H1 (cell line): ENCODE data around the gene GHRHR. TPM values are rescaled to one million over a fixed set of nuclear protein-coding genes. Genes with fewer than 3 reads are reported as not detected.

Source experiments
- CTCF ChIA-PET: fragments of 300-600 bp; sonication (Branson Sonifier 250); formaldehyde crosslinking; loops from one replicate; lab custom pipeline; 2021; ENCODE audit not compliant: partially characterized antibody; lab: Charles Lee
- POLR2A ChIA-PET: fragments of 300-600 bp; sonication (Branson Sonifier 250); formaldehyde crosslinking; loops from one replicate; lab custom pipeline; 2021; ENCODE audit warnings: inconsistent platforms; ENCODE audit not compliant: partially characterized antibody; lab: Charles Lee
- DNase-seq, 2 experiments: peaks; one replicate each; pipeline versions ENCODE4 v3.0.0 to v3.0.0-alpha.2; 2010 to 2022; ENCODE audit warnings: low spot score in 2 of 2, low read depth in 1 of 2, mixed read lengths in 1 of 2
- FAIRE-seq: peaks from 2 replicates; lab custom pipeline; 2011; peaks lifted over from hg19 to GRCh38; lab: Jason Lieb, UNC
- H2AFZ ChIP-seq: 2 replicates; pipeline ENCODE4 v1.8.1; 2012; ENCODE audit warnings: low read length, inconsistent platforms
- H2AK5ac ChIP-seq: 2 replicates; pipeline ENCODE4 v1.6.1; 2013; ENCODE audit warnings: low read depth, low read length
- H2BK120ac ChIP-seq: replicated peaks from 2 replicates; pipeline ENCODE3; 2013; ENCODE audit warnings: low read depth, low read length, inconsistent platforms
- H2BK12ac ChIP-seq: 2 replicates; pipeline ENCODE4 v1.6.1; 2013; ENCODE audit warnings: low read depth, low read length
- H2BK15ac ChIP-seq: 2 replicates; pipeline ENCODE4 v1.6.1; 2013; ENCODE audit warnings: low read length
- H2BK20ac ChIP-seq: 2 replicates; pipeline ENCODE4 v1.6.1; 2013; ENCODE audit warnings: low read length
- H2BK5ac ChIP-seq: 2 replicates; pipeline ENCODE4 v1.6.1; 2013; ENCODE audit warnings: low read depth, low read length
- H3K14ac ChIP-seq: 2 replicates; pipeline ENCODE4 v1.6.1; 2013; ENCODE audit warnings: inconsistent platforms; ENCODE audit not compliant: insufficient read length
- H3K18ac ChIP-seq: 2 replicates; pipeline ENCODE4 v1.6.1; 2013; ENCODE audit warnings: low read length; ENCODE audit errors: extremely low read depth
- H3K23ac ChIP-seq: 2 replicates; pipeline ENCODE4 v1.6.1; 2013; ENCODE audit warnings: inconsistent platforms; ENCODE audit not compliant: insufficient read length
- H3K23me2 ChIP-seq: 2 replicates; pipeline ENCODE4 v1.6.1; 2013; ENCODE audit warnings: low read depth, low read length
- H3K27ac ChIP-seq: 2 replicates; pipeline ENCODE4 v1.6.1; 2011; ENCODE audit warnings: low read depth, low read length, inconsistent platforms
- H3K27me3 ChIP-seq, 4 experiments: replicated peaks in 1 of 4; 1 replicate in 1 of 4; 2 replicates in 3 of 4; pipeline versions ENCODE4 v1.6.1 to v1.8.1; 2011 to 2013; ENCODE audit warnings: low read length in 3 of 4, mild to moderate bottlenecking in 3 of 4, inconsistent platforms in 2 of 4, mixed read lengths in 2 of 4, moderate library complexity in 1 of 4; ENCODE audit not compliant: control insufficient read depth in 3 of 4, insufficient read depth in 3 of 4; ENCODE audit errors: extremely low read depth in 1 of 4
- H3K36me3 ChIP-seq, 4 experiments: 2 replicates each; pipeline versions ENCODE4 v1.6.1 to v1.8.1; 2011 to 2013; ENCODE audit warnings: mild to moderate bottlenecking in 4 of 4, low read length in 3 of 4, moderate library complexity in 2 of 4, control low read depth in 1 of 4, inconsistent platforms in 1 of 4; ENCODE audit not compliant: insufficient read depth in 4 of 4, control insufficient read depth in 2 of 4
- H3K4ac ChIP-seq: replicated peaks from 2 replicates; pipeline ENCODE3; 2013; ENCODE audit warnings: low read length, low read depth, mixed read lengths, inconsistent platforms; ENCODE audit not compliant: insufficient read length
- H3K4me1 ChIP-seq, 4 experiments: replicated peaks in 1 of 4; 1 replicate in 1 of 4; 2 replicates in 3 of 4; pipeline versions ENCODE4 v1.6.1 to v1.8.1; 2011 to 2013; ENCODE audit warnings: low read length in 3 of 4, inconsistent platforms in 2 of 4, mixed read lengths in 1 of 4; ENCODE audit not compliant: insufficient read depth in 4 of 4, control insufficient read depth in 3 of 4
- H3K4me2 ChIP-seq, 2 experiments: 2 replicates each; pipeline versions ENCODE4 v1.6.1 to v1.8.1; 2011 to 2013; ENCODE audit warnings: low read depth in 2 of 2, low read length in 2 of 2, control low read depth in 1 of 2, inconsistent platforms in 1 of 2, mild to moderate bottlenecking in 1 of 2; ENCODE audit not compliant: insufficient read depth in 1 of 2
- H3K4me3 ChIP-seq, 4 experiments: fragments of 200-600, 300-600 bp in 1 of 4; sonication (generic), shearing (Covaris generic), sonication (Bioruptor Twin) in 1 of 4; 2 replicates each; pipeline versions ENCODE4 v1.5.1 to v1.8.1; 2011 to 2016; ENCODE audit warnings: low read length in 4 of 4, low read depth in 3 of 4, control low read depth in 2 of 4, inconsistent platforms in 2 of 4, mild to moderate bottlenecking in 2 of 4, mixed read lengths in 1 of 4, moderate library complexity in 1 of 4; ENCODE audit not compliant: insufficient read depth in 2 of 4; ENCODE audit errors: extremely low read depth in 1 of 4
- H3K56ac ChIP-seq: replicated peaks from 2 replicates; pipeline ENCODE3; 2013; ENCODE audit warnings: low read depth, mild to moderate bottlenecking, mixed read lengths, low read length, inconsistent platforms; ENCODE audit not compliant: insufficient read length
- H3K79me1 ChIP-seq: 2 replicates; pipeline ENCODE4 v1.6.1; 2013; ENCODE audit warnings: low read depth, low read length, control low read depth
- H3K79me2 ChIP-seq, 2 experiments: 2 replicates each; pipeline versions ENCODE4 v1.6.1 to v1.8.1; 2012 to 2013; ENCODE audit warnings: low read length in 2 of 2, mild to moderate bottlenecking in 2 of 2, inconsistent platforms in 1 of 2; ENCODE audit not compliant: insufficient read depth in 2 of 2, control insufficient read depth in 1 of 2
- H3K9ac ChIP-seq, 4 experiments: replicated peaks in 1 of 4; 1 replicate in 1 of 4; 2 replicates in 3 of 4; pipeline versions ENCODE4 v1.6.1 to v1.8.1; 2011 to 2013; ENCODE audit warnings: low read depth in 3 of 4, low read length in 3 of 4, control low read depth in 2 of 4, mild to moderate bottlenecking in 2 of 4, moderate library complexity in 2 of 4, inconsistent platforms in 1 of 4; ENCODE audit errors: extremely low read depth in 1 of 4
- H3K9me3 ChIP-seq, 2 experiments: 2 replicates each; pipeline versions ENCODE4 v1.6.1 to v1.8.1; 2012 to 2013; ENCODE audit warnings: mild to moderate bottlenecking in 2 of 2, moderate library complexity in 2 of 2, control low read depth in 1 of 2, inconsistent platforms in 1 of 2, low read depth in 1 of 2, low read length in 1 of 2, mixed read lengths in 1 of 2; ENCODE audit not compliant: insufficient read depth in 2 of 2
- H4K20me1 ChIP-seq, 2 experiments: replicated peaks in 1 of 2; 2 replicates each; pipeline versions ENCODE3 to v1.8.1; 2011 to 2013; ENCODE audit warnings: inconsistent platforms in 2 of 2, low read length in 2 of 2, mild to moderate bottlenecking in 1 of 2; ENCODE audit not compliant: insufficient read depth in 2 of 2, control insufficient read depth in 1 of 2
- H4K5ac ChIP-seq: 2 replicates; pipeline ENCODE4 v1.6.1; 2013; ENCODE audit warnings: low read length, low read depth, mixed read lengths, inconsistent platforms; ENCODE audit not compliant: insufficient read length
- H4K8ac ChIP-seq: 2 replicates; pipeline ENCODE4 v1.8.0; 2013; ENCODE audit warnings: mild to moderate bottlenecking, moderate library complexity, low read length, inconsistent platforms; ENCODE audit not compliant: insufficient read depth; ENCODE audit errors: extremely low read depth
- H4K91ac ChIP-seq: replicated peaks from 2 replicates; pipeline ENCODE3; 2013; ENCODE audit warnings: low read length, mixed read lengths, inconsistent platforms; ENCODE audit not compliant: insufficient read length
- BRCA1 ChIP-seq: IDR thresholded peaks from 2 replicates; pipeline ENCODE4 v1.6.1; 2012; ENCODE audit warnings: low read depth, low read length, improper control_type of control experiment
- CBX8 ChIP-seq: fragments of 300-800, 300-1000 bp; sonication (generic); IDR thresholded peaks from 2 replicates; pipeline ENCODE4 v1.7.1; 2016; ENCODE audit warnings: low read depth, low read length, borderline replicate concordance
- GABPA ChIP-seq: IDR thresholded peaks from 2 replicates; pipeline ENCODE4 v1.6.1; 2011; ENCODE audit warnings: mild to moderate bottlenecking, low read length, moderate library complexity, borderline replicate concordance; ENCODE audit not compliant: insufficient read depth
- HDAC2 ChIP-seq, 2 experiments: fragments of 300-600 bp in 1 of 2; sonication (generic) in 1 of 2; IDR thresholded peaks; 2 replicates each; pipeline ENCODE4 v1.6.1; 2011 to 2012; ENCODE audit warnings: low read depth in 2 of 2, low read length in 2 of 2, mild to moderate bottlenecking in 2 of 2, moderate library complexity in 2 of 2, borderline replicate concordance in 1 of 2, inconsistent platforms in 1 of 2
- JUND ChIP-seq: IDR thresholded peaks from 2 replicates; pipeline ENCODE4 v1.6.1; 2011; ENCODE audit warnings: mild to moderate bottlenecking, improper control_type of control experiment, low read length
- PHF8 ChIP-seq: fragments of 200-600 bp; sonication (generic); conservative IDR thresholded peaks from 2 replicates; pipeline ENCODE4 v1.7.1; 2012; ENCODE audit warnings: low read depth, mild to moderate bottlenecking, inconsistent platforms, low read length, moderate library complexity
- SP2 ChIP-seq: IDR thresholded peaks from 2 replicates; pipeline ENCODE4 v1.6.1; 2012; ENCODE audit warnings: mild to moderate bottlenecking, low read length, inconsistent platforms
- WGBS, 2 experiments: shearing (Covaris generic) in 1 of 2; methylation state at CpG; one replicate each; pipeline versions ENCODE4 v1.1.6 to v1.1.7; 2013 to 2015; ENCODE audit warnings: low lambda C conversion rate in 2 of 2, mixed read lengths in 2 of 2, inconsistent platforms in 1 of 2, low coverage in 1 of 2, missing lambda C conversion rate in 1 of 2; ENCODE audit not compliant: insufficient replicate concordance in 2 of 2, insufficient coverage in 1 of 2, insufficient read length in 1 of 2; ENCODE audit errors: extremely low coverage in 1 of 2, missing lambda C conversion rate in 1 of 2; 5-methylcytosine and 5-hydroxymethylcytosine counted together
- polyA plus RNA-seq, 7 experiments: library from polyadenylated mRNA; depleted of rRNA in 3 of 7; stranded (reverse) in 5 of 7; unstranded in 2 of 7; fragments of >200 nt in 5 of 7; fragments of 200-250 nt in 2 of 7; gene quantifications; 1 replicate in 5 of 7; 2 replicates in 1 of 7; 4 replicates in 1 of 7; pipeline versions ENCODE4 v1.2.1 to v1.2.3, GENCODE V29; 2011 to 2013; ENCODE audit warnings: missing spikeins in 2 of 7, mixed read lengths in 2 of 7
- total RNA-seq: library from RNA; stranded (reverse); fragmentation: NEBNext Ultra II Directional; extraction: Animal tissue kit (Norgen Biotek cat#: 25700); gene quantifications from 2 replicates; pipeline ENCODE4 v1.2.1, GENCODE V29; 2021
- TF ChIP-seq, protein P1 (sequence below): IDR thresholded peaks from 2 replicates; pipeline ENCODE4 v1.6.1; 2012; ENCODE audit warnings: inconsistent platforms

GHRHR gene
- total and polyA plus RNA-seq, 2 of the 8 experiments (the other 6 are each of a cell fraction or from before 2014, with no cell fraction given) = 0.60 to 6.5 TPM

DNA sequence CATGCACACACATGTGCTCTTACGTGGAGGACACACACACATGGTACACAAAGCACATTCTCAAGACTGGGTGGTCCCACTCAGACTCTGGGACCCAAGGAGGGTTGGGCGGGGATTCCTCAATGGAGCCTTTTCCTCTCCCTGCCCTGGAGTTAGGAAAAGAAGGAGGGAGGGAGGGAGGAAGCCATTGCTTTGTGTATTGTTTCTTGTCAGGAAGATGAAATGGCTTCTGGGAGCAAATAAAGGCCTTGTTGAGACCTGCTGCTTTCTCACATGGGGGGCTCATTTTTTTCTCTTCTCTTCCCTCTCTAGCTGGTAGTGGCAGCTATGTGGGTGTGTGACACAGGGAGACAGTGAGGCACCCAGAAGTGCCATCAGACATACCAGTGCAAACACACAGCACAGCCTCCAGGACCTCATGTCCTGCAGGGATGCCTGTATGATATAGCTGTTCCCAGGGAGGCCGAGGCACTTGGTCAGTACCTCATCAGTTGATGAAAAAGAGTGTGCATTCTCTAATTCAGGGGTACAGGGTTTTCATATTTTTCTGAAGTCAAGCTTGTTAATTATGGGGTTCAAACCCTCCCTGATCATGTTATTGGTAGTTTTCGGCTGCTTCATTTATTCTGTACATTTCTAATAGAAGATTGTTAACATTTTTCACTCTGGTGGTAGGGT, 46.4 kb upstream of the GHRHR start:
- Histone ChIP-seq H4K8ac (no peak overlapping the region), H3K27me3 (no peaks in the 10 kb centered on the region), H4K91ac (no peak overlapping the region), H3K23ac (no peak overlapping the region), H2BK15ac (no peak overlapping the region), H2BK20ac (no peak overlapping the region), H3K4me2 (no peak overlapping the region), H3K14ac (no peak overlapping the region), H4K20me1 (peaks cover 0 to 2% of the 10 kb centered on the region in 2 experiments), H3K4me3 (no peak overlapping the region), H3K79me2 (no peaks in the 10 kb centered on the region), H3K36me3 (no peaks in the 10 kb centered on the region), H3K4me1 (peaks cover 0 to 13% (median 3%) of the 10 kb centered on the region in 4 experiments; a peak in 4 of 7 replicates), H3K4ac (no peak overlapping the region), H2AK5ac (no peak overlapping the region), H3K56ac (no peak overlapping the region), H2BK5ac (no peak overlapping the region), H3K9me3 (no peaks in the 10 kb centered on the region), H2BK12ac (no peak overlapping the region), H3K23me2 (no peaks in the 10 kb centered on the region; the same call in 1 of the 2 replicates), H2BK120ac (no peak overlapping the region), H2AFZ (no peak overlapping the region), H3K18ac (no peak overlapping the region), H3K9ac (no peak overlapping the region), H4K5ac (no peak overlapping the region), H3K27ac (no peak overlapping the region), H3K79me1 (no peaks in the 10 kb centered on the region)
- 89% methylated on average over 4 of the region's 4 CpGs; no CpG with 5 or more reads in 1 of the 2 experiments for WGBS, 2 experiments
- no peak for FAIRE-seq
- POLR2A ChIA-PET = no interaction called here
- CTCF ChIA-PET = interaction anchor here (1.2 to 7.4 kb wide), 4 partner anchors 9 to 58 kb away, joined by 3 to 55 read pairs (median 17); no protein-coding TSS in a partner anchor
- TF ChIP-seq GABPA (no peak), JUND (no peak), CBX8 (no peak), BRCA1 (no peak), HDAC2 (IDR thresholded peaks at IDR 0.05; ENCODE audit: borderline replicate concordance in 1 of 2, low read depth in 2 of 2, low read length in 2 of 2) (no peak), SP2 (no peak), PHF8 (no peak)
- TF ChIP-seq, protein P1, sequence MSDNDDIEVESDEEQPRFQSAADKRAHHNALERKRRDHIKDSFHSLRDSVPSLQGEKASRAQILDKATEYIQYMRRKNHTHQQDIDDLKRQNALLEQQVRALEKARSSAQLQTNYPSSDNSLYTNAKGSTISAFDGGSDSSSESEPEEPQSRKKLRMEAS = no peak
- DNase-seq = no peak
